Measurements from ENCODE around the gene HDAC4. TPM values are rescaled to one million over a fixed set of nuclear protein-coding genes. Genes with fewer than 3 reads are reported as not detected.

The HDAC4 gene
- total RNA-seq, 4 donors from 2014 or later: 21.6 to 72.7 (median 35.2) TPM

DNA sequence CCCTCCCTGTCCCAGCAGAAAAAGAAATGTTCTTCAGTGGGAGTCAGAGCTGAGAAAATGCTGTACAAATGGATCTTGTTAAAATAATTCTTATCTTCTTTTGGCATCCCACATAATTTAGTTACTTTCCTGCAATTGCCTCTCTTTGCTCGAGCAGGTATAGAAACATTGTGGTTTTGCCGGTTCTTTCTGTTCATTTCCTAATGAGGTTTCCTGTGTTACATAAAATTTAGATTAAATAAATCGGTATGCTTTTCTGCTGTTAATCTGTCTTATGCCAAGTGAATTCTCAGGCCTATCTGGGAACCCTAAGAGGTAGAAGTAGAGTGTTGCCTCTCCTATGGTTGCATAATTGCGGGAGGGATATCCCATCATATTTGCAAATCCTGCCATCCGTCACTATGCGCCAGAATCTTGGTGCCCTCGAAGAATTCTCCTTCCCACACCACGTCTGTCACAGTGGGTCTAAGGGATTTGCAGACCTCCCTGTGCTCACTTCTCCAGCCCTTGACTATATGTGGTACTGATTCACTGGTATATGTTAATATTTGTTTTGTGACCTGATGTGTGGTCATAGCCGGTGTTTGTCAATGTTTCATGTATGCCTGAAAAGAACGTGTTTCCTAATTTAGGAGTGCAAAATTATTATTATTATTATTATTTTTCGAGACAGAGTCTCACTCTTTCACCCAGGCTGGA, 12.2 kb upstream of the HDAC4 start:
- 72 to 79% methylated on average over 11 of the region's 11 CpGs for WGBS, 2 donors
- TF ChIP-seq, protein P1, sequence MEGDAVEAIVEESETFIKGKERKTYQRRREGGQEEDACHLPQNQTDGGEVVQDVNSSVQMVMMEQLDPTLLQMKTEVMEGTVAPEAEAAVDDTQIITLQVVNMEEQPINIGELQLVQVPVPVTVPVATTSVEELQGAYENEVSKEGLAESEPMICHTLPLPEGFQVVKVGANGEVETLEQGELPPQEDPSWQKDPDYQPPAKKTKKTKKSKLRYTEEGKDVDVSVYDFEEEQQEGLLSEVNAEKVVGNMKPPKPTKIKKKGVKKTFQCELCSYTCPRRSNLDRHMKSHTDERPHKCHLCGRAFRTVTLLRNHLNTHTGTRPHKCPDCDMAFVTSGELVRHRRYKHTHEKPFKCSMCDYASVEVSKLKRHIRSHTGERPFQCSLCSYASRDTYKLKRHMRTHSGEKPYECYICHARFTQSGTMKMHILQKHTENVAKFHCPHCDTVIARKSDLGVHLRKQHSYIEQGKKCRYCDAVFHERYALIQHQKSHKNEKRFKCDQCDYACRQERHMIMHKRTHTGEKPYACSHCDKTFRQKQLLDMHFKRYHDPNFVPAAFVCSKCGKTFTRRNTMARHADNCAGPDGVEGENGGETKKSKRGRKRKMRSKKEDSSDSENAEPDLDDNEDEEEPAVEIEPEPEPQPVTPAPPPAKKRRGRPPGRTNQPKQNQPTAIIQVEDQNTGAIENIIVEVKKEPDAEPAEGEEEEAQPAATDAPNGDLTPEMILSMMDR (IDR thresholded peaks at IDR 0.05): no peak
- no peak for TF ChIP-seq POLR2A (IDR thresholded peaks at IDR 0.05)
- intact Hi-C loops (cut with DNase I): no loop called here
- Histone ChIP-seq H3K27ac (no peak overlapping the region), H3K9me3 (no peaks in the 10 kb centered on the region), H3K27me3 (peaks cover 0 to under 1% (median 0%) of the 10 kb centered on the region in 4 donors), H3K4me3 (no peak overlapping the region), H3K36me3 (no peaks in the 10 kb centered on the region), H3K4me1 (no peaks in the 10 kb centered on the region)
- no peak for DNase-seq

DNA sequence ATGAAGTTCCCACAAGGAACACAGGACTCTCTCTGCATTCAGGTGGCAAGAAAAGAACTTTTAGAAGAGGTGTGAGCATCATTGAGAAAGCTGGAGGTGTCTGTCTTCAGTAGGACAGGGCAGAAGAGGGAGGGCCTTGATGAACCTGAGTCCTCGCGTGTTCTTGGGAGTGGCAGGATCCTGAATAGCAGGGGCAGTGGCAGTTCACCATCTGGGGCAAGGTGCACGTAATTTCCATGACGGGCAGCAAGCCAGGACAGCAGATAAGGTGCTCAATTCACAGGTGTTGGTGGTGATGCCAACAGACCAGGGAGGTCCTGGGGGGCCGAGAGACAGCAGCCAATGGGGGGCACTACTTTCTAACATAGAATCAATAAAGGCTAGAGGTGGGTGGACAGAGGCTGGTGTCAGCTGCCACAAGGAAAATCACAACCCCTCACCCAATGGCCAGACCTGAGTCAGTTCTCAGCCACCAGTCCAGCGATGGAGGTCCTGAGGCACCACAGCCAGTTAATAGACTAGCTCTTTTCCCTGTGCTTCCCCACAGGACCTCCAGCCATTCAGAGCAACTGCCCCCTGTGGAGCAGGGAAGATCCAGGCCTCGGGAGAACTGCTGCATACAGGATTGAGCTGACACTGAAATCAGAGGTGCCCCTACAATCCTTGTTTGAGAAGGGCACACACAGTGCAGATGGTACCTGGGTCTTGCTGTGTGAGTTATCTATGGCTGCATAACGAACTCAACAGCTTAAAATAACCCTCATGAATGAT, 10.9 kb upstream of the HDAC4 start:
- 52 to 75% methylated on average over 4 to 5 of the region's 8 CpGs for WGBS, 2 donors
- Histone ChIP-seq H3K4me1 (no peaks in the 10 kb centered on the region), H3K4me3 (no peak overlapping the region), H3K27ac (no peak overlapping the region), H3K9me3 (no peaks in the 10 kb centered on the region), H3K36me3 (no peaks in the 10 kb centered on the region), H3K27me3 (no peaks in the 10 kb centered on the region)
- intact Hi-C loops (cut with DNase I): no loop called here
- DNase-seq: no peak
- TF ChIP-seq, protein P1 (IDR thresholded peaks at IDR 0.05): no peak
- no peak for TF ChIP-seq POLR2A (IDR thresholded peaks at IDR 0.05)

DNA sequence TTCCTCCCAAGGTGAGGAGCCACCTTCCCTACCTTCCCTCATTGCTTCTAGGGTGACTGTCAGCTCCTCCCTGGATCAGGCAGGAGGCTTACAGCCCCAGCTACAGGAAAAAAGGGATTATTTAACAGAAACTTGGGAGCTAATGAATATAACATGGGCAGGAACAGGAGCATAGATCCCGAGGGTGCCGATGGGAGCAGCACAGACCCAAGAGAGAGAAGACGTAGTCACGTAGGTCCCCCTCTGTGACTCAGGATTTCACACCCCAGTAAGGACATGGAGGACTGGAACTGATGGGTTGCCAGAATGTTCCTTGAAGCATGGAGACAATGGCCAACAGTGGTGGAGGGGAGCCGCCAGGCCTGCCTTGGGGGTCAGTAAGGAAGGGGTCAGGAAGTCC, 10.3 kb upstream of the HDAC4 start:
- Histone ChIP-seq H3K9me3 (no peaks in the 10 kb centered on the region), H3K4me1 (no peaks in the 10 kb centered on the region), H3K36me3 (no peaks in the 10 kb centered on the region), H3K27ac (no peak overlapping the region), H3K27me3 (no peaks in the 10 kb centered on the region), H3K4me3 (no peak overlapping the region)
- 92 to 97% methylated on average over 4 to 5 of the region's 5 CpGs for WGBS, 2 donors
- intact Hi-C loops (cut with DNase I): no loop called here
- DNase-seq: no peak
- TF ChIP-seq, protein P1 (IDR thresholded peaks at IDR 0.05): no peak
- TF ChIP-seq POLR2A (IDR thresholded peaks at IDR 0.05): no peak

DNA sequence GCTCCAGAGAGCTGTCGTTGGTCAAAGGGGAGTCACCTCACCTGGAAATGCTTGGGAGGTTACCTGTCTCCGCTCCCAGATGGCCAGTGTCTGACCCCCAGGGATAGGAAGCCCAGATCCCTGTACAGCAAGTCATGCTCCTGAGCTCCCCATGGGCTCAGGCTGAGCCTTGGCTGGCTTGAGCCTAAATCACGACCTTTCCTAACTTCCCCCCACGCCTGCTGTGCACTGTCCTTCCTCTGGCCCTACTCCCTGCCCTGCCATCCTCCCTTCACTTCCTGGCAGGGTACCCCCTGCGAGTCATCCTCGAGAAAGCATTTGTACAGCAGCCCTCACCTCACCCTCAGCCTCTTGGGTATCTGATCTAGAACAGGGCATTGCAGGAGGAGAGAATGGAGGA, 9.2 kb upstream of the HDAC4 start:
- no peak for DNase-seq
- H3K4me3 ChIP-seq: no peak overlapping the region
- intact Hi-C loops (cut with DNase I): no loop called here
- no peaks in the 10 kb centered on the region for H3K9me3 ChIP-seq
- 74 to 87% methylated on average over 6 of the region's 6 CpGs for WGBS, 2 donors
- TF ChIP-seq, protein P1 (IDR thresholded peaks at IDR 0.05): no peak
- no peaks in the 10 kb centered on the region for H3K27me3 ChIP-seq
- H3K4me1 ChIP-seq: no peaks in the 10 kb centered on the region
- H3K36me3 ChIP-seq: no peaks in the 10 kb centered on the region
- no peak overlapping the region for H3K27ac ChIP-seq

DNA sequence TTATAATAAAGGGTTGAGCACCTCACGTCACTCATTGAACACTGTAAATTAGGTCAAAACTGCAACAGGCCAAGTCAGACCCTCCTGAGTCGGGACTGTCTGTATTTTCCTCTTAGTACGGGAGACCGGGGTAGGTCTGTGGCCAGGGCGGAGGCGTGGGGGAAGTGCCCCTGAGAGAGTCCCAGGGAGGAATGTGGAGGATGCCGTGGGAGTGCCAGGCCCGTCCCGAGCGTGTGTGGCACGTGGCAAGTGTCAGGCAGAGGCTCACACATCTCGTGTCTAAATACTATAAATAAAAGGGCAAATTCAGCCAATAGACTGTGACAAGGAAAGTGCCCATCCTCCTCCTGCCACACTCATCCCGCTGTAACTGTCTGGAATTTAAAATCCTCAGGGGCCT, 6.3 kb upstream of the HDAC4 start:
- H3K4me1 ChIP-seq: peaks cover 0 to 7% (median 5%) of the 10 kb centered on the region in 3 donors
- H3K9me3 ChIP-seq: no peaks in the 10 kb centered on the region
- H3K27me3 ChIP-seq: no peaks in the 10 kb centered on the region
- no peak for TF ChIP-seq POLR2A (IDR thresholded peaks at IDR 0.05)
- TF ChIP-seq, protein P1 (IDR thresholded peaks at IDR 0.05): no peak
- DNase-seq: no peak
- no peak overlapping the region for H3K4me3 ChIP-seq
- H3K27ac ChIP-seq: no peak overlapping the region
- H3K36me3 ChIP-seq: no peaks in the 10 kb centered on the region
- intact Hi-C loops (cut with DNase I): no loop called here
- WGBS, 2 donors: 75 to 84% methylated on average over 9 to 12 of the region's 13 CpGs
